Measurements from ENCODE around the gene DOCK2.

DNA sequence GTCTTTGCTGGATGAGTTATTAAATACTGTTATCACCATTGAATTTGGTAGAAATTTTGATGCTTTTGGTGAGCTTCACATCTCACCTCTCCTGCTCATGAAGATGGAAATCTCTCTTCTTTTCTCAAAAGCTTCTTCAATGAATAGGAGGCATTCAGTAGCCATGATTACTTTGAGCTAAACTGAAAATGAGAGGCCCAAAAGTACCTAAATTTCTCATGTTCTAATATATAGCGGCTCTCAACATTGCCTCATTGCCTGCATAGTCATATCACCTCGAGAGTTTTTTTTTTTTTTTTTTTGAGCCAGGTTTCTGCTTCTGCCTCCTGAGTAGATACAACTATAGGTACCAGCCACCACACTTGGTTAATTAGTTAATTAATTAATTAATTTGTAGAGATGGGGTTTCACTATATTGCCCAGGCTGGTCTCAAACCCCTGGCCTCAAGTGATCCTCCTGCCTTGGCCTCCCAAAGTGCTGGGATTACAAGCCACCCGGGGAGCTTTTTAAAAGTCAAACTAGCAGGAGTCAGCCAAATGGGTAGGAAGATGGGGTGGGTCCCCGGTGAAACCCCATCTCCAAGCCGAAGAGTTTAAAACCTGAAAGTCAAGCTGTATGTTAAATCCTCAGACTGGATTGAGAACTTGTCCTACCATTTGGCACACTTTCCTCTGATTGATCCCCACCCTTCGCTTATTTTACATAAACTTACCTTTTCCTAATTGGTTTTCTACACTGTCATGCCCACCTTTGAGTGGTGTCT is 169.0 kb downstream of the DOCK2 start:
- TF ChIP-seq EZH2 (IDR thresholded peaks at IDR 0.05; ENCODE audit: insufficient read depth, poor library complexity, severe bottlenecking) (no peak), EZH2phosphoT487 (IDR thresholded peaks at IDR 0.05; ENCODE audit: insufficient read depth, low read depth) (no peak)
